Tibial nerve (tissue), 4 donors: ENCODE measurements around the gene AHNAK2. TPM values are rescaled to one million over a fixed set of nuclear protein-coding genes. Genes with fewer than 3 reads are reported as not detected.

Source experiments
- DNase-seq, 2 donors: peaks; one replicate each; pipeline ENCODE4 v3.0.0-alpha.2; 2019; ENCODE audit warnings: low spot score in 2 of 2
- H3K27ac ChIP-seq, 4 donors: fragments of 200-600 bp; sonication (generic) in 3 of 4; one replicate each; pipeline ENCODE4 v1.5.1; 2017 to 2019; ENCODE audit warnings: mild to moderate bottlenecking in 1 of 4
- H3K27me3 ChIP-seq, 2 donors: fragments of 200-600 bp; sonication (generic) in 1 of 2; one replicate each; pipeline versions ENCODE4 v1.5.1 to v1.6.0; 2017 to 2019
- H3K36me3 ChIP-seq, 3 donors: fragments of 200-600 bp; sonication (generic); one replicate each; pipeline ENCODE4 v1.5.1; 2018 to 2019
- H3K4me1 ChIP-seq, 4 donors: fragments of 200-600 bp; sonication (generic) in 3 of 4; one replicate each; pipeline ENCODE4 v1.5.1; 2017 to 2019
- H3K4me3 ChIP-seq, 4 donors: fragments of 200-600 bp; sonication (generic) in 3 of 4; one replicate each; pipeline ENCODE4 v1.5.1; 2017 to 2019; ENCODE audit warnings: mild to moderate bottlenecking in 1 of 4, moderate library complexity in 1 of 4
- H3K9me3 ChIP-seq, 4 donors: fragments of 200-600 bp; sonication (generic) in 3 of 4; one replicate each; pipeline ENCODE4 v1.5.1; 2017 to 2019
- CTCF ChIP-seq, 5 experiments: fragments of 200-600 bp in 3 of 5; fragments of 450-650 bp in 2 of 5; sonication (generic) in 3 of 5; IDR thresholded peaks; one replicate each; pipeline ENCODE4 v1.5.1; 2016 to 2019; ENCODE audit warnings: antibody characterized with exemption in 5 of 5, mild to moderate bottlenecking in 3 of 5, moderate library complexity in 2 of 5
- EP300 ChIP-seq, 2 donors: sonication (generic); formaldehyde crosslinking; IDR thresholded peaks; one replicate each; pipeline ENCODE4 v1.6.1; 2017; ENCODE audit warnings: antibody characterized with exemption in 2 of 2, mild to moderate bottlenecking in 1 of 2
- POLR2A ChIP-seq, 2 donors: fragments of 450-650 bp; IDR thresholded peaks; one replicate each; pipeline ENCODE4 v1.6.1; 2017; ENCODE audit warnings: antibody characterized with exemption in 2 of 2, mild to moderate bottlenecking in 2 of 2, moderate library complexity in 2 of 2
- WGBS, 2 donors: methylation state at CpG; one replicate each; pipeline ENCODE4 v1.1.5; 2018; 5-methylcytosine and 5-hydroxymethylcytosine counted together
- total RNA-seq, 4 donors: library from RNA; depleted of rRNA; stranded (reverse); fragments of >200 nt; gene quantifications; one replicate each; pipeline ENCODE4 v1.1.0, GENCODE V29; 2016

Gene AHNAK2
- total RNA-seq, 4 donors from 2014 or later: 31.2 to 152 (median 118) TPM

GRCh38 chr14:104935026-104935650 lies 43.0 kb downstream of the AHNAK2 start:
- Histone ChIP-seq H3K4me1 (peaks cover 0 to 28% (median 12%) of the 10 kb centered on the region in 4 donors), H3K36me3 (no peaks in the 10 kb centered on the region), H3K27me3 (no peaks in the 10 kb centered on the region), H3K9me3 (no peaks in the 10 kb centered on the region), H3K4me3 (no peak overlapping the region), H3K27ac (no peak overlapping the region)
- TF ChIP-seq POLR2A (IDR thresholded peaks at IDR 0.05) (no peak), EP300 (IDR thresholded peaks at IDR 0.05) (no peak), CTCF (IDR thresholded peaks at IDR 0.05) (no peak)
- DNase-seq: peak in 1 of 2 donors; percentile 5
- 66 to 76% methylated on average over 3 of the region's 3 CpGs for WGBS, 2 donors

GRCh38 chr14:104933746-104934733 lies 44.1 kb downstream of the AHNAK2 start:
- 26 to 46% methylated on average over 5 to 13 of the region's 42 CpGs for WGBS, 2 donors
- Histone ChIP-seq H3K27me3 (no peaks in the 10 kb centered on the region), H3K9me3 (no peaks in the 10 kb centered on the region), H3K4me1 (peaks cover 0 to 28% (median 12%) of the 10 kb centered on the region in 4 donors), H3K36me3 (no peaks in the 10 kb centered on the region), H3K4me3 (peak overlapping the region; percentile 45 to 68 (median 62)), H3K27ac (peak overlapping the region in 1 of 4 donors; percentile 68)
- DNase-seq: peak in 1 of 2 donors; percentile 9
- no peak for TF ChIP-seq POLR2A (IDR thresholded peaks at IDR 0.05)
- no peak for TF ChIP-seq CTCF (IDR thresholded peaks at IDR 0.05)
- TF ChIP-seq EP300 (IDR thresholded peaks at IDR 0.05): no peak

GRCh38 chr14:104932676-104933631 lies 45.2 kb downstream of the AHNAK2 start:
- Histone ChIP-seq H3K9me3 (no peaks in the 10 kb centered on the region), H3K4me3 (peak overlapping the region; percentile 45 to 68 (median 62)), H3K27ac (peak overlapping the region in 3 of 4 donors; percentile 21 to 68 (median 62)), H3K4me1 (peaks cover 0 to 28% (median 12%) of the 10 kb centered on the region in 4 donors), H3K36me3 (no peaks in the 10 kb centered on the region), H3K27me3 (no peaks in the 10 kb centered on the region)
- 7 to 10% methylated on average over 9 to 48 of the region's 100 CpGs for WGBS, 2 donors
- TF ChIP-seq POLR2A (IDR thresholded peaks at IDR 0.05) (no peak), CTCF (IDR thresholded peaks at IDR 0.05) (peak; percentile 74 to 89 (median 84)), EP300 (IDR thresholded peaks at IDR 0.05) (peak in 1 of 2 donors; percentile 57)
- peak; percentile 66 to 74 for DNase-seq

GRCh38 chr14:104931771-104932675 lies 46.2 kb downstream of the AHNAK2 start:
- no peaks in the 10 kb centered on the region for H3K36me3 ChIP-seq
- peak overlapping the region; percentile 45 to 68 (median 62) for H3K4me3 ChIP-seq
- peaks cover 0 to 28% (median 12%) of the 10 kb centered on the region in 4 donors for H3K4me1 ChIP-seq
- peak overlapping the region in 1 of 4 donors; percentile 68 for H3K27ac ChIP-seq
- TF ChIP-seq POLR2A (IDR thresholded peaks at IDR 0.05): no peak
- no peak for TF ChIP-seq EP300 (IDR thresholded peaks at IDR 0.05)
- TF ChIP-seq CTCF (IDR thresholded peaks at IDR 0.05): no peak
- no peaks in the 10 kb centered on the region for H3K9me3 ChIP-seq
- no peaks in the 10 kb centered on the region for H3K27me3 ChIP-seq
- peak in 1 of 2 donors; percentile 11 for DNase-seq
- 40 to 46% methylated on average over 40 to 43 of the region's 64 CpGs for WGBS, 2 donors
